ENCODE data around the gene PRTFDC1.
"Not testable (repeated sequence)": the region's sequence is repeated elsewhere in the genome, so short reads cannot be mapped to it uniquely, and the experiment has no call there.

The PRTFDC1 gene

DNA sequence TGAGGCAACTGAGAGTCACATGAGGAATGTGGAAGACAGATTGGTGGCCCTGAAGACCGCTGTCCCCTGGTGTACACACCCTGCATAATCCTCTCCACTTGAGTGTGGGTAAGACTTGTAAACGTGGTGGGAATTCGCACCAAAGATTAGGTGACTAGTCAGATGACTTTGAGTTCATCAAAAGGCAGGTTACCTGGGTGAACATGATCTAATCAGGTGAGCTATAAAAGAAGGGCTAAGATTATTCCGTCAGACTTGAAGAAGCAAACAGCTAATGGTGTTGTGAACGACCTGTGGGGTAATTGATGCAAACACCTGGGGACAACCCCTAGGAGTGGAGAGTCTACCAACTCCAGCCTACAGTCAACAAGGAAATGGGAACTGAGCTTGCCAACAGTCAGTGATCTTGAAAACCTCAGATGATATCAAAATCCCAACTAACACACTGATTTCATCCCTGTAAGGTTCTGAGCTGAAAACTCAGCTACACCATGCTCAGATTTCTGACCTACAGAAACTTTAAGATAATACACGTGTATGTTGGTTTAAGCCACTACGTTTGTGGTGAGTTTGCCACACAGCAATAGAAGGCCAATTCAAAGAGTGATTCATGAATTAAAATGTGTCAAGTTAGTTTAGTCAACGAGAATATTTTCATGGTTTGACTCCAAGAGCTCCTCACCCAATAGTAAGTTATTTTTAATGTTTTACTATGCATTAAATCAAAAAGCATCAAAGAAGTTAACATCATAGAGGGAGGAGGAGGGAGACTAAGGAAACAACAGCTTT, 16.7 kb downstream of the PRTFDC1 start:
- in situ Hi-C loops (cut with MboI; ENCODE audit: low sequenced_read_pairs), result no loop called here

GRCh38 chr10:24931236-24931635, 21.2 kb downstream of the PRTFDC1 start:
- in situ Hi-C loops (cut with MboI; ENCODE audit: low sequenced_read_pairs), result no loop called here

GRCh38 chr10:24930427-24930826, 22.0 kb downstream of the PRTFDC1 start:
- in situ Hi-C loops (cut with MboI; ENCODE audit: low sequenced_read_pairs), result no loop called here

- in situ Hi-C loops (cut with MboI; ENCODE audit: low sequenced_read_pairs), result no loop called here
Measured at GRCh38 chr10:24929904-24930303, 22.5 kb downstream of the PRTFDC1 start.

- in situ Hi-C loops (cut with MboI; ENCODE audit: low sequenced_read_pairs), result no loop called here
Measured at GRCh38 chr10:24929056-24929544, 23.3 kb downstream of the PRTFDC1 start.

DNA sequence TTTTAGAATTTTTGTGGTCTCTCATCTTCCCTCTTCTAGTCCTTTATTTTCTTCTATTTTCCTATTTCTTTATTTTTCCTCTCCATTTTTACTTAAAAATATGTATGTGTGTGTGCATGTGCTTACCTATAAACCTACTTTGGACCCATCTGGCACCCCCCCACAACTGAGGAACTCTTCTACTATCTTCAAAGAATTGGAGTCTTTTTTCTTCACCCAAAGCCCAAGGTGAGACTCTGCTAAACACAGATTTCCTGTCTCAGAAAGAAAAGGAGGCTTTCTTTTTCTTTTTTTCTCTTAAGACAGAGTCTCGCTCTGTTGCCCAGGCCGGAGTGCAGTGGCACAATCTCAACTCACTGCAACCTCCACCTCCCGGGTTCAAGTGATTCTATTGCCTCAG, 24.2 kb downstream of the PRTFDC1 start:
- in situ Hi-C loops (cut with MboI; ENCODE audit: low sequenced_read_pairs), result no loop called here

GRCh38 chr10:24926557-24926956, 25.8 kb downstream of the PRTFDC1 start:
- in situ Hi-C loops (cut with MboI; ENCODE audit: low sequenced_read_pairs), result no loop called here

GRCh38 chr10:24925799-24926198, 26.6 kb downstream of the PRTFDC1 start:
- in situ Hi-C loops (cut with MboI; ENCODE audit: low sequenced_read_pairs), result no loop called here

DNA sequence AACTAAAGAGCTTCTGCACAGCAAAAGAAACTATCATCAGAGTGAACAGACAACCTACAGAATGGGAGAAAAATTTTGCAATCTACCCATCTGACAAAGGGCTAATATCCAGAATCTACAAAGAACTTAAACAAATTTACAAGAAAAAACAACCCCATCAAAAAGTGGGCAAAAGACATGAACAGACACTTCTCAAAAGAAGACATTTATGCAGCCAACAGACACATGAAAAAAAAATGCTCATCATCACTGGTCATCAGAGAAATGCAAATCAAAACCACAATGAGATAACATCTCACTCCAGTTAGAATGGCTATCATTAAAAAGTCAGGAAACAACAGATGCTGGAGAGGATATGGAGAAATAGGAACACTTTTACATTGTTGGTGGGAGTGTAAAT, 27.9 kb downstream of the PRTFDC1 start:
- in situ Hi-C loops (cut with MboI; ENCODE audit: low sequenced_read_pairs), result not testable (repeated sequence)

GRCh38 chr10:24922222-24922868, 30.1 kb downstream of the PRTFDC1 start:
- in situ Hi-C loops (cut with MboI; ENCODE audit: low sequenced_read_pairs), result not testable (repeated sequence)

DNA sequence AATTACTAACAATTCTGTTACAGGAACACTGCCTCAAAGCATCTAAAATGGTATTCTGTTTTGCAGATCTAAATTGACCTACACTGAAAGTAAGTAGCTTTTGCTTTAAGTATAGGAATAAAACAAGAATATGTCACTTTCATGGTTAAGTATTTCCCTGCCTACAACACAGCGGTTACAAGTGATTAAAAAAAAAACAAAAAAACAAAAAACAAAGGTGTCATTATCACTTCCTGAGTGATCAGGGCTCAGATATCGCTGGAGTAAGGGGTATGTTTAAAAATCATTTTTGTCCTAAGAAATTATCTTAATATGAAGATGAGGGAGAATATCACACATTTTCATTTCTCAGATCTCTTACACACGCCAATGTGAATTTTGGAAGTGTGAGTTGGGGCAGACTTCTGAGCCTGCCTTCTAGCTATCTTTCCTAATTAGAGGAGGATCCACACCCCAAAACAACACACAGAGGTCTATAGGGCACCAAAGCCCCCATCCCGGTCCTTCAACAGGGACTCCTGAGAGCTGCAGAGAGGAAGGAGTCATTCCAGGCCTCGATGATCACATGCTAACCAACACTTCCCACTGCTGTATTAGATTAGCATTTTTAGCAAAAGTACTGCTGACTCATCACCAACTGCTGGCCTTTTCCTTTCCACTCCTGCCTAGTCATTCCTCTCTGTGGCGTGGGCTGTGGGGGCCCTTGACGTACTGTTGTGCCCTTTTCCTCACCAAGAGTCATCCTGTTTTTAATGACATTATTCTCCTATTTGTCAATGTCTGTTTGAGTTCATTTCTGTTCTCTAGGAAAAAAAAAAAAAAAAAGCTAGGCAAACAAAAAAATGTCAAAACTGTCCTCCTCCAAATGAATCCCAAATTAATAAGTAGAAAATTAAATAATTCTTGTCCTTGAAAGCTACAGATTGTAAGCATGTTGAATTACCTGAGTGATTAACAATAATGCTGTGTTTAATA, 31.2 kb downstream of the PRTFDC1 start:
- in situ Hi-C loops (cut with MboI; ENCODE audit: low sequenced_read_pairs), result no loop called here

GRCh38 chr10:24920192-24920591, 32.2 kb downstream of the PRTFDC1 start:
- in situ Hi-C loops (cut with MboI; ENCODE audit: low sequenced_read_pairs), result not testable (repeated sequence)

DNA sequence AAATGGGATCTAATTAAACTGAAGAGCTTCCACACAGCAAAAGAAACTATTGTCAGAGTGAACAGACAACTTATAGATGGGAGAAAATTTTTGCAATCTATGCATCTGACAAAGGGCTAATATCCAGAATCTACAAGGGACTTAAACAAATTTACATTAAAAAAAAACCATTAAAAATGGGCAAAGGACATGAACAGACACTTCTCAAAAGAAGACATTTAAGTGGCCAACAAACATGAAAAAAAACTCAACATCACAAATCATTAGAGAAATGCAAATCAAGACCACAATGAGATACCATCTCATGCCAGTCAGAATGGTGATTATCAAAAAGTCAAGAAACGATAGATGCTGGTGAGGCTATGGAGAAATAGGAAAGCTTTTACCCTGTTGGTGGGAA, 32.8 kb downstream of the PRTFDC1 start:
- in situ Hi-C loops (cut with MboI; ENCODE audit: low sequenced_read_pairs), result not testable (repeated sequence)

GRCh38 chr10:24917979-24918378, 34.4 kb downstream of the PRTFDC1 start:
- in situ Hi-C loops (cut with MboI; ENCODE audit: low sequenced_read_pairs), result no loop called here

DNA sequence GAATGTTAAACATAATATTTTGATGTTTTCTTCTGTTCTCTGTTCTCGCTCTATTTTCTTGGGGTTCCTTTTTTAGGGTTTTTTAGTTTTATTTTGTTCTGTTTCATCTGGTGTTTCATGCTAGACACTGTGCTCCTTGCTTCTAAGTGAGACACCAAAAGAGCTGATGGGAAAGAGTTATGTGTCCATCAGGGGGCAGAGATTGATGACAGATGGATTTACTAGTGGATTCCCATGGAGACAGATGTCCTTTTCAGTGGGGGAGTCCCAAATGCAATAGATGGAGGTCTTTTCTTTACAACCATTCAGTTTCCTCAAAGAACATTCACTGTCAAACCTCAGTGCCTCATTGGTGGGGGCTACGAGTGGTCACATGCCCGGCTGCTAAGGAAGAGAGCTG, 34.9 kb downstream of the PRTFDC1 start:
- in situ Hi-C loops (cut with MboI; ENCODE audit: low sequenced_read_pairs), result no loop called here

DNA sequence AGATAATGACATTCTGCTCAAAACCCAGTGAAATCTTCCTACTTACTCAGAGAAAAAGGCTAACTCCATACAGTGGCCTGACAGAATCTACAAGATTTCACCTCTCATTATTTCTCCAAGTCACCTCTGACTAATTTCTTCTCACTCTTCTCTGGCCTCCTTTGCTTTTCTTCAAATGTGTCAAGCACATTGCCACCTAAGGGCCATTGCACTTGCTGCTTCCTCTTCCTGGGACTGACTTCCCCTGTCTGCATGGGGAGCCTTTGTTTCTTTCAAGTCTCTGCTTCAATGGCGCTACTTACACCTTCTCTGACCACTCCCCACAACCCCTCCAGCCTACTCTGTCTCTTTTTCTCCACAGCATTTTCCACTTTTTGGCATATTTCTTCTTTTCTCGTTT, 36.0 kb downstream of the PRTFDC1 start:
- in situ Hi-C loops (cut with MboI; ENCODE audit: low sequenced_read_pairs), result no loop called here

DNA sequence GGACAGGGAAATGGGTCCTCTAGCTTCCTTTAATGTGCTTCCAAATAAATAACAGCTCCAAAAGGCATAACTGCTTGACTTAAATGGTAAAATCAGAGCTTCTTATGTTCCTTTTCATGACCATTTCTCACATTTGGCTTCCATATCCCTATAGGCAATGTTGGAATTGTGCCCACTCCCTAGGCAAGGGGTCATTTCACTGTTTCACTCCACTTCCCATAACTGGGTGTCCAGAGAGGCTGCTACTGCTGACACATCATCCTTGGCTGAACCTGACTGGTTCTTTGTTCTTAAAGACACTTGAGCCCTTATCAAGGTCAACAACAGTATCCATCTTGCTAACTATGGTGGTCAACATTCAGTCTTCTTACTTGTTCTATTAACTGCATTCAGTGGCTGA, 37.1 kb downstream of the PRTFDC1 start:
- in situ Hi-C loops (cut with MboI; ENCODE audit: low sequenced_read_pairs), result no loop called here

- in situ Hi-C loops (cut with MboI; ENCODE audit: low sequenced_read_pairs), result no loop called here
Measured at GRCh38 chr10:24914148-24914547, 38.3 kb downstream of the PRTFDC1 start.

DNA sequence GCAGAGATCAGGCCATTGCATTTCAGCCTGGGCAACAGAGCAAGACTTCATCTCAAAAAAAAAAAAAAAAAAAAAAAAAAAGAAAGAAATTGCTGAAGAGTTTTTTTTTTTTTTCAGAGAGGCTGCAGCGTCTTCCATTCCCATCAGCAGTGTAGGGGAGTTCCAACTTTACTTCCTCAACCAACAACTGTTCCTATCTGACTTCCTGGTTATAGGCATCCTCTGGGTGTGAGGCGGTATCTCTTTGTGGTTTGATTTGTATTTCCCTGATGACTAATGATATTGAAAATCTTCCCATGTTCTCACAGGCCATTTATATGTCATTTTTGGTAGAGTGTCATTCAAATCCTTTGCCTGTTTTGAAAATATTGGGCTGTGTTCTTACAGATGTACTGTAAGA, 40.2 kb downstream of the PRTFDC1 start:
- in situ Hi-C loops (cut with MboI; ENCODE audit: low sequenced_read_pairs), result no loop called here

- in situ Hi-C loops (cut with MboI; ENCODE audit: low sequenced_read_pairs), result no loop called here
Measured at GRCh38 chr10:24911029-24911428, 41.4 kb downstream of the PRTFDC1 start.

DNA sequence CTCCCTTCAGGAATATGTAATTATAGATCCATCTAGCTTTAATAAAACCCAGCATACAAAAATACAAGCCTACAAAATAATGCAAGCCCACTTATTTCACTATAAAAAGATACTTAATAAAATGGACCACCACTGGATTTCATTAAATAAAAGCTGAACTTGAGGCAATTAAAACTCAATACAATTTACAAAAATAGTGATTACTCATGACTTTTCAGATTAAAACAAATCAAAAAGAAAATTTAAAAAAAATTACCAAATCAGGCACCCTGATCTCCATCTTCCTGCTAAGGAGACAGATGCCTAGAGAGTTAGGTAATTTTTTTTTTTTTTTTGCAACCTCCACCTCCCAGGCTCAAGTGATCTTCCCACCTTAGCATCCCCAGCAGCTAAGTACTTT, 41.8 kb downstream of the PRTFDC1 start:
- in situ Hi-C loops (cut with MboI; ENCODE audit: low sequenced_read_pairs), result no loop called here
